Trophoblast cell (in vitro differentiated cells and primary cell): ENCODE data around the gene MBD3L1. TPM values are rescaled to one million over a fixed set of nuclear protein-coding genes. Genes with fewer than 3 reads are reported as not detected.

Experiments
- DNase-seq, 2 donors: peaks; one replicate each; pipeline ENCODE4 v3.0.0-alpha.2; 2016
- H2AFZ ChIP-seq: 2 replicates; pipeline ENCODE4 v1.6.1; 2013; ENCODE audit warnings: low read length, moderate library complexity, mild to moderate bottlenecking; ENCODE audit not compliant: insufficient read depth, poor library complexity
- H2AK5ac ChIP-seq: 2 replicates; pipeline ENCODE4 v1.6.1; 2013; ENCODE audit warnings: mild to moderate bottlenecking, low read length
- H2BK120ac ChIP-seq: 2 replicates; pipeline ENCODE4 v1.6.1; 2013; ENCODE audit warnings: low read length, mild to moderate bottlenecking, moderate library complexity; ENCODE audit not compliant: insufficient read depth, poor library complexity
- H2BK12ac ChIP-seq: 2 replicates; pipeline ENCODE4 v1.6.1; 2013; ENCODE audit warnings: mild to moderate bottlenecking, low read length, moderate library complexity
- H2BK5ac ChIP-seq: 2 replicates; pipeline ENCODE4 v1.6.1; 2013; ENCODE audit warnings: low read length, low read depth, moderate library complexity, mild to moderate bottlenecking; ENCODE audit not compliant: poor library complexity
- H3K14ac ChIP-seq: 2 replicates; pipeline ENCODE4 v1.6.1; 2013; ENCODE audit warnings: mild to moderate bottlenecking, low read length
- H3K18ac ChIP-seq: 2 replicates; pipeline ENCODE4 v1.6.1; 2013; ENCODE audit warnings: mild to moderate bottlenecking, low read length
- H3K23ac ChIP-seq: 2 replicates; pipeline ENCODE4 v1.6.1; 2013; ENCODE audit warnings: low read length
- H3K27ac ChIP-seq: 2 replicates; pipeline ENCODE4 v1.5.1; 2013; ENCODE audit warnings: low read depth, mild to moderate bottlenecking, inconsistent platforms, low read length, moderate library complexity
- H3K27me3 ChIP-seq: 2 replicates; pipeline ENCODE4 v1.6.1; 2013; ENCODE audit warnings: inconsistent platforms, mild to moderate bottlenecking, low read length, moderate library complexity; ENCODE audit not compliant: insufficient read depth
- H3K36me3 ChIP-seq, 2 experiments: 1 replicate in 1 of 2; 2 replicates in 1 of 2; pipeline ENCODE4 v1.6.1; 2013; ENCODE audit warnings: low read length in 2 of 2, mild to moderate bottlenecking in 2 of 2, moderate library complexity in 1 of 2; ENCODE audit not compliant: insufficient read depth in 2 of 2, control insufficient read depth in 1 of 2
- H3K4ac ChIP-seq: 2 replicates; pipeline ENCODE4 v1.6.1; 2013; ENCODE audit warnings: low read depth, mild to moderate bottlenecking, low read length, moderate library complexity
- H3K4me1 ChIP-seq, 2 experiments: 1 replicate in 1 of 2; 2 replicates in 1 of 2; pipeline ENCODE4 v1.6.1; 2013; ENCODE audit warnings: low read length in 2 of 2, mild to moderate bottlenecking in 2 of 2, moderate library complexity in 1 of 2; ENCODE audit not compliant: insufficient read depth in 2 of 2, control insufficient read depth in 1 of 2
- H3K4me2 ChIP-seq: 2 replicates; pipeline ENCODE4 v1.6.1; 2013; ENCODE audit warnings: inconsistent platforms, mild to moderate bottlenecking, low read length, moderate library complexity
- H3K4me3 ChIP-seq: 2 replicates; pipeline ENCODE4 v1.5.1; 2013; ENCODE audit warnings: mild to moderate bottlenecking, low read depth, low read length, inconsistent platforms
- H3K79me1 ChIP-seq: one replicate; pipeline ENCODE4 v1.6.1; 2013; ENCODE audit warnings: low read length
- H3K79me2 ChIP-seq: 2 replicates; pipeline ENCODE4 v1.6.1; 2013; ENCODE audit warnings: low read length, mild to moderate bottlenecking; ENCODE audit not compliant: control insufficient read depth, insufficient read depth, poor library complexity
- H3K9ac ChIP-seq: 2 replicates; pipeline ENCODE4 v1.6.1; 2013; ENCODE audit warnings: mild to moderate bottlenecking, low read length
- H3K9me3 ChIP-seq: 2 replicates; pipeline ENCODE4 v1.6.1; 2013; ENCODE audit warnings: low read depth, mild to moderate bottlenecking, control low read depth, inconsistent platforms, low read length; ENCODE audit not compliant: insufficient read depth
- H4K12ac ChIP-seq: 2 replicates; pipeline ENCODE4 v1.6.1; 2013; ENCODE audit warnings: low read depth, mild to moderate bottlenecking, low read length, moderate library complexity
- H4K8ac ChIP-seq: 2 replicates; pipeline ENCODE4 v1.6.1; 2013; ENCODE audit warnings: low read depth, mild to moderate bottlenecking, low read length, moderate library complexity
- H4K91ac ChIP-seq: one replicate; pipeline ENCODE4 v1.6.1; 2013; ENCODE audit warnings: low read depth, mild to moderate bottlenecking, low read length, moderate library complexity
- WGBS: extraction: QIAGEN DNeasy Blood & Tissue Kit; methylation state at CpG from one replicate; pipeline ENCODE4 v1.1.7; 2013; ENCODE audit warnings: missing lambda C conversion rate; ENCODE audit not compliant: insufficient read length, insufficient coverage; ENCODE audit errors: extremely low coverage; 5-methylcytosine and 5-hydroxymethylcytosine counted together
- polyA plus RNA-seq: library from polyadenylated mRNA; stranded (reverse); fragments of 200-250 nt; gene quantifications from 2 replicates; pipeline ENCODE4 v1.2.3, GENCODE V29; 2013

MBD3L1 gene
- polyA plus RNA-seq, result not detected in 2 replicates

DNA sequence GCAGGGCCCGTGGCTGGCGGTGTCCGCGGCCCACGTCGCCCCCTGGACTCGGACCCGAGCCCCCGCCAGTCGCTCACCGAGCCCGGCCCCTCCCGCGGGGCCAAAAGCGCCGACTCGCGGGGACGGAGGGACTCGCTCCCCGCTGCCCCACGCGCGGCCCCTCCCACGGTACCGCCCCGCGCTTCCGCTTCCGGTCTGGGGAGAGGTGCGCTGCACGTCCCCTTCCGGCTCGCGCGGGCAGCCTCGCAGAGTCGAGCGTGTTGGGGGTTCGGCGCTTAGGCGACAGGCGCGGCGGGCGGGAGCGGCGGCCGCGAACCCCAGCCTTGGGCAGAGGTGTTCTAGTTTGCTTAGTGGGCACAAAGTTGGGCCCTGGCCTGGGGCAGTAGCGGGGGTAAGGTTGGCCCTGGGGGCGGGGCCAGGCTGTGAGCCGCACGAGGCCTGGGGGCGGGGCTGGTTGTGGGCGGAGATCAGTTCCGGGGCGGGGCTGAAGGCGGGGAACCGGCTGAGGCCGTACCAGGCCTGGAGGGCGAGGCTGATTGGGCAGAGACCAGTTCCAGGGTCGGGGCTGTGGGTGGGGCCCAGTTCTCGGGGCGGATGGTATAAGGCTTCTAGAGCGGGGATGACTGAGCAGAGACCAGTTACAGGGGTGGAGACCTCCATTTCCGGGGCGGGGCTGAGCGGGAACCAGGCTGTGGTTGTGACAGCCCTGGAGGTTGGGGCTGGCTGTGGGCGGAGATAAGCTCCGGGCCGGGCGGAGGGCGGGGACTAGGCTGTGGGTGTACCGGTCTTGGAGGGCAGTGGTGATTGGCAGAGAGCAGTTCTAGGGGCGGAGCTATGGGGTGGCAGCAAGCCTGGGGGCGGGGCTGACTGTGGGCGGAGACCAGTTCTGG, at the start of gene MBD3L1, which contains the start of gene ZNF558:
Gene MBD3L1, plus strand, starts transcription at position 246 of the 890 bp plus-strand sequence. CDS start 10,302 bp downstream, outside the sequence.
Gene ZNF558, minus strand, starts transcription at position 173 of the 890 bp plus-strand sequence. CDS start 9,645 bp downstream, outside the sequence.
- peak within 1 kb of the TSS; percentile 52 for H3K27ac ChIP-seq
- no peaks in the 10 kb centered on the region for H3K36me3 ChIP-seq
- H2BK12ac ChIP-seq, result no peak within 1 kb of the TSS
- H3K18ac ChIP-seq, result peak within 1 kb of the TSS; percentile 83
- peak within 1 kb of the TSS; percentile 95 for H3K9ac ChIP-seq
- peak within 1 kb of the TSS; percentile 86 for H3K4me2 ChIP-seq
- no peak within 1 kb of the TSS for H3K23ac ChIP-seq
- peak; percentile 96 to 97 for DNase-seq
- no peaks in the 10 kb centered on the region for H3K27me3 ChIP-seq
- H2AFZ ChIP-seq, result peak within 1 kb of the TSS; percentile 88
- peak within 1 kb of the TSS; percentile 71 for H2BK5ac ChIP-seq
- peak within 1 kb of the TSS; percentile 98 for H4K8ac ChIP-seq
- H2AK5ac ChIP-seq, result no peak within 1 kb of the TSS
- H3K4me3 ChIP-seq, result peak within 1 kb of the TSS; percentile 96
- H2BK120ac ChIP-seq, result peak within 1 kb of the TSS; percentile 85
- peaks cover 8% of the 10 kb centered on the region for H3K9me3 ChIP-seq
- peak within 1 kb of the TSS; percentile 80 for H4K91ac ChIP-seq
- H3K79me2 ChIP-seq, result peaks cover 4% of the 10 kb centered on the region
- no CpG with 5 or more reads among the region's 78 CpGs for WGBS
- H3K4me1 ChIP-seq, result peaks cover 0 to 2% of the 10 kb centered on the region in 2 experiments
- H4K12ac ChIP-seq, result peak within 1 kb of the TSS; percentile 88
- peak within 1 kb of the TSS; percentile 76 for H3K14ac ChIP-seq
- peaks cover 7% of the 10 kb centered on the region for H3K79me1 ChIP-seq
- H3K4ac ChIP-seq, result peak within 1 kb of the TSS; percentile 22

DNA sequence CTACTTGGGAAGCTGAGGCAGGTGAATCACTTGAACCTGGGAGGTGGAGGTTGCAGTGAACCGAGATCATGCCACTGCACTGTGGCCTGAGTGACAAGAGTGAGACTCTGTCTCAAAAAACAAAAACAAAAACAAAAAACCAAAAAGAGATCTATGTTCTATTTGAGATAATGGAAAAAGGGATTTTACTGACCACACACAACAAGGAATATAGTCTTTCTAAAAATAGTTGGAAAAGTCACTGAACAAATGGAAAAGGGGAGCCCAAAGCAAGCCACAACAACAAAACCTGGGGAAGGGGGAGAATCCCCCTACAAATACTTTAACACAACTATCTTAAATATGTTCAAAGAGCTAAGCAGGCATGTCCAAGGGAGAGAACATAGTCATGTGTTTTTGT, 37.4 kb upstream of the MBD3L1 start:
- H3K23ac ChIP-seq, result no peak overlapping the region
- H3K79me2 ChIP-seq, result no peaks in the 10 kb centered on the region
- no peak overlapping the region for H3K27ac ChIP-seq
- H3K18ac ChIP-seq, result no peak overlapping the region
- no peak overlapping the region for H3K14ac ChIP-seq
- H4K8ac ChIP-seq, result no peak overlapping the region
- H3K4me3 ChIP-seq, result no peak overlapping the region
- H3K36me3 ChIP-seq, result no peaks in the 10 kb centered on the region
- H3K9me3 ChIP-seq, result peaks cover 13% of the 10 kb centered on the region
- H3K27me3 ChIP-seq, result no peaks in the 10 kb centered on the region
- DNase-seq, result no peak
- H3K4me2 ChIP-seq, result no peak overlapping the region
- WGBS, result no CpG with 5 or more reads among the region's 1 CpG
- no peaks in the 10 kb centered on the region for H3K4me1 ChIP-seq
- no peak overlapping the region for H3K9ac ChIP-seq
- H2AFZ ChIP-seq, result no peak overlapping the region
- no peak overlapping the region for H2BK12ac ChIP-seq
- no peak overlapping the region for H2BK120ac ChIP-seq
- no peak overlapping the region for H3K4ac ChIP-seq
- no peaks in the 10 kb centered on the region for H3K79me1 ChIP-seq
- H4K12ac ChIP-seq, result no peak overlapping the region
- H2AK5ac ChIP-seq, result no peak overlapping the region
- no peak overlapping the region for H2BK5ac ChIP-seq
- no peak overlapping the region for H4K91ac ChIP-seq

GRCh38 chr19:8806661-8807060, 25.5 kb upstream of the MBD3L1 start:
- no peak overlapping the region for H2AK5ac ChIP-seq
- no peak overlapping the region for H3K14ac ChIP-seq
- no CpG with 5 or more reads among the region's 1 CpG for WGBS
- H2BK12ac ChIP-seq, result no peak overlapping the region
- DNase-seq, result no peak
- no peak overlapping the region for H2BK5ac ChIP-seq
- no peak overlapping the region for H2AFZ ChIP-seq
- H3K79me2 ChIP-seq, result no peaks in the 10 kb centered on the region
- no peaks in the 10 kb centered on the region for H3K4me1 ChIP-seq
- H3K27ac ChIP-seq, result no peak overlapping the region
- H2BK120ac ChIP-seq, result no peak overlapping the region
- H3K18ac ChIP-seq, result no peak overlapping the region
- no peak overlapping the region for H4K12ac ChIP-seq
- no peak overlapping the region for H3K9ac ChIP-seq
- H3K4me3 ChIP-seq, result no peak overlapping the region
- H4K91ac ChIP-seq, result no peak overlapping the region
- no peak overlapping the region for H4K8ac ChIP-seq
- peaks cover 4% of the 10 kb centered on the region for H3K27me3 ChIP-seq
- H3K79me1 ChIP-seq, result no peaks in the 10 kb centered on the region
- H3K9me3 ChIP-seq, result peaks cover 28% of the 10 kb centered on the region
- H3K23ac ChIP-seq, result no peak overlapping the region
- H3K4me2 ChIP-seq, result no peak overlapping the region
- peaks cover 16 to 39% of the 10 kb centered on the region in 2 experiments for H3K36me3 ChIP-seq
- no peak overlapping the region for H3K4ac ChIP-seq

DNA sequence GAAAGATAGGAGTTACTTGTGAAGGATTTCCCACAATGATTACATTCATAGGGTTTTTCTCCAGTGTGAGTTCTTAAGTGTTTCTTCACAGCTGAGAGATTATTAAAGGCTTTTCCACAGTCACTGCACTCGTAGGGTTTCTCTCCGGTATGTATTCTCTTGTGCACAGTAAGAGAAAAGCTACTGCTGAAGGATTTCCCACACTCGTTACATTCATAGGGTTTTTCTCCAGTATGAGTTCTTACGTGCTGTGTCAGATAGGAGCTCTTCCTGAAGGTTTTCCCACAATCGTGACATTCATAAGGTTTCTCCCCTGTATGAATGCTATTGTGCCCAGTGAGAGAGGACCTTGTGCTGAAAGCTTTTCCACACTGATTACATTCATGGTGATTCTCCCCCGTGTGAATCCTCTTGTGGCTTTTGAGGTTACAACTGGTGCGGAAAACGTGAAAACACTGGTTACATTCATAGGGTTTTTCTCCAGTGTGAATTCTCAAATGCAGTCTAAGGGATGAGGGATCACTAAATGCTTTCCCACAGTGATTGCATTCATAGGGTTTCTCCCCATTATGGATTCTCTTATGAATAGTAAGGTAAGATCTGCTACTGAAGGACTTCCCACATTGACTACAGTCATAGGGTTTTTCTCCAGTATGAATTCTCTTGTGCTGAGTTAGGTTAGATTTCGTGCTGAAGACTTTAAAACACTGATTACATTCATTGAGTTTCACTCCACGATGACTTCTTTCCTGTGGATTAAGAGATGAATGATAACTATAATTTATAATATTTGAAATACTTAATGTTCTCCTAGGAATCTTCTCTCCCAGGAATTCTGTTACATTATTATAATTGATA, 20.6 kb upstream of the MBD3L1 start:
- H3K79me1 ChIP-seq, result no peaks in the 10 kb centered on the region
- peaks cover 31% of the 10 kb centered on the region for H3K9me3 ChIP-seq
- H3K27ac ChIP-seq, result no peak overlapping the region
- H3K23ac ChIP-seq, result no peak overlapping the region
- H4K8ac ChIP-seq, result no peak overlapping the region
- H2AFZ ChIP-seq, result no peak overlapping the region
- H3K9ac ChIP-seq, result no peak overlapping the region
- H3K4ac ChIP-seq, result no peak overlapping the region
- no peak overlapping the region for H3K18ac ChIP-seq
- WGBS, result no CpG with 5 or more reads among the region's 10 CpGs
- H2BK120ac ChIP-seq, result no peak overlapping the region
- H3K79me2 ChIP-seq, result no peaks in the 10 kb centered on the region
- H2BK5ac ChIP-seq, result no peak overlapping the region
- peaks cover 22 to 42% of the 10 kb centered on the region in 2 experiments for H3K36me3 ChIP-seq
- no peak overlapping the region for H2AK5ac ChIP-seq
- H3K4me1 ChIP-seq, result no peaks in the 10 kb centered on the region
- H4K12ac ChIP-seq, result no peak overlapping the region
- no peak overlapping the region for H2BK12ac ChIP-seq
- no peak overlapping the region for H3K4me2 ChIP-seq
- H3K14ac ChIP-seq, result no peak overlapping the region
- no peak overlapping the region for H3K4me3 ChIP-seq
- H4K91ac ChIP-seq, result no peak overlapping the region
- no peak for DNase-seq
- peaks cover 4% of the 10 kb centered on the region for H3K27me3 ChIP-seq
